ENCODE results near the gene SLIT1.

SLIT1 gene

DNA sequence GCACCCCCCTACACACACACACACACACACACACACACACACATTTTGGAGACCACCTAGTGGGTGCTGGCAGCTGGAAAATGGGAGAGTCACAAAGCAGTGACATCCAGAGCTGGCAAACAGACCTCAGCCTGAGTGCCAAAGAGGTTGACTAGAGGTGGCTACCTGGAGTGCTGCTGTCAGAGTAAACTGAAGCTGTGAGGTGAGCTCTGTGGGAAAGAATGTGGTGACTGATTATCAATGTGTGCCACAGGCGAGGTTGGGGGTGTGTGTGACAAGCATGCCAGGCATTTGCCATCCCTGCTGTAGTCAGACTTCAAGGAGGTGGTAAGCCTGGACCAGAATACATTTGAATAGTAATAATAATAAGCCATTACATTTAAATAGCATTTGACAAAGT is 120.6 kb downstream of the SLIT1 start:
- no peak for DNase-seq

DNA sequence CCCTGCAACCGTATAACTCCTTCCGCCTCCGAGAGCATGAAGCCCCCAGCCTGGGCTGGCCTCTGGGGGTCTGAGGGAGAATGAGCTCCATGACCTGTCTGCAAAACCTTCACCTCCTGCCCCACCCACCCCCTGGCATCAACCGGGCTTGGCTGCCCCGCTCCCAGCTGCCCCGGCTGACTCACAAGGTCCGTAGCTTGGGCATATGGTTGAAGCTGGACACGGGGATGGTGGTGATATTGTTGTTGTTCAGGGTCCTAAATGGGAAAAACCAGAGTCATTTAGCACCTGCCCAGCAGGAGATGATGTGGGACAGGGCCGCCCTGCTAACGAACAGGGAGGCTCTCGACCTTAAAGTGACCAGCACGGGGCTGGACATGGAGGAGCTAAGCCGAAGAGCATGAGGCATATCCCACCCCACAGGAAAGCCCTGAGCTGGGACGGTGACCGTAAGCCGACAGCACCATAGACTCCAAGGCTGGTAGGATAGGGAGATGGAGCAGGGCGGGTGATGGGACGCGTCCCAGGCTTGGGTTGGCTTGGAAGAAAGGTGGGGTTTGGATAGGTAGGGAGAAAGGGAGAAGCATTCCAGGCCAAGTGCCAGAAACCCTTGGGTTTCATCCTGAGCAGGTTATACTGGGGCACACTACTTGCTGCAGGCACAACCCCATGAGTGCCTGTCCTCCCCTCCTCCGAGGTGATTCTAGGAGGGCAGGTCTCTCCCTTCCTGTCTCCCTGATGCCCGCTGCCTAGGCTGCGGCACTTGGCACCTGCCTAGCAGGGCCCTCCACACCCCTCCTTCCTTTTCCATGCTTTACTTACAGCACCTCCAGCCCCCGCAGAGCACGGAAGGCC is 121.5 kb downstream of the SLIT1 start:
- no peak for DNase-seq

- DNase-seq: no peak
Measured at GRCh38 chr10:97063271-97063982, 122.3 kb downstream of the SLIT1 start.

GRCh38 chr10:97062456-97062855 is 123.3 kb downstream of the SLIT1 start:
- no peak for DNase-seq

- DNase-seq: no peak
Measured at GRCh38 chr10:97062046-97062445, 123.7 kb downstream of the SLIT1 start.

DNA sequence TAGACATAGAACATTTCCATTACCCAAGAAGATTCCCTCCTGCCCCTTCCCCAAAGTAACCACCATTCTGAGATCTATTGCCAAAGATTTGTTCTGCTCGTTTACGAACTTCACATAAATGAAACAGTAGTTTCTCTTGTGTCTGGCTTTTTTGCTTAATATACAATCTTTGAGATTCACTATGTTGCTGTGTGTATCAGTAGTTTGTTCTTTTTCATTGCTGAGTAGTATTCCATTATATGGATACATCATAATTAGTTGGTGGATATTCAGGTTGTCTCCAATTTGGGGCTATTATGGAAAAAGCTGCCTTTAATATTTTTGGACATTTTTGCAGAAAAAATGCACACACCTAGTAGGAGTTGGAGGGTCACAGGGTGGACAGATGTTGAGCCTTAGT is 124.3 kb downstream of the SLIT1 start:
- no peak for DNase-seq

- no peak for DNase-seq
Measured at GRCh38 chr10:97060441-97061084, 125.2 kb downstream of the SLIT1 start.

DNA sequence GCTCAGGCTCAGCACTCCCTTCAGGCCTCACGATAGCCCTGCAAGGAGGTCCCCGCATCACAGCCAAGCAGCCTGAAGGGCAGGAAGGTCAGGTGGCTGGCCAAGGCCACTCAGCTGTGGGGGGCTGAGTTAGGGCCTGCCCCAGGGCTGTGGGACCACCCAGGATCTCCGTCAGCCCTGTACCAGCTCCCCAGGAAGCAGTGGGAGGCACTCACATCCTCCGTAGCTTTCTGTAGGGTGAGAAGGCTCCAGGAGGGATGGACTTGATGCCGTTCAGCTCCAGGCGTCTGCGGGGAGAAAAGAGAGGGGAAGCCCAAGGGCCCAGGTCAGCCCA is 125.9 kb downstream of the SLIT1 start:
- no peak for DNase-seq

GRCh38 chr10:97059006-97059871 is 126.5 kb downstream of the SLIT1 start:
- peak in 32 of 51 donors; percentile 3 to 79 (median 40) for DNase-seq

- peak in 7 of 51 donors; percentile 9 to 53 (median 21) for DNase-seq
Measured at GRCh38 chr10:97058521-97058920, 127.2 kb downstream of the SLIT1 start.

DNA sequence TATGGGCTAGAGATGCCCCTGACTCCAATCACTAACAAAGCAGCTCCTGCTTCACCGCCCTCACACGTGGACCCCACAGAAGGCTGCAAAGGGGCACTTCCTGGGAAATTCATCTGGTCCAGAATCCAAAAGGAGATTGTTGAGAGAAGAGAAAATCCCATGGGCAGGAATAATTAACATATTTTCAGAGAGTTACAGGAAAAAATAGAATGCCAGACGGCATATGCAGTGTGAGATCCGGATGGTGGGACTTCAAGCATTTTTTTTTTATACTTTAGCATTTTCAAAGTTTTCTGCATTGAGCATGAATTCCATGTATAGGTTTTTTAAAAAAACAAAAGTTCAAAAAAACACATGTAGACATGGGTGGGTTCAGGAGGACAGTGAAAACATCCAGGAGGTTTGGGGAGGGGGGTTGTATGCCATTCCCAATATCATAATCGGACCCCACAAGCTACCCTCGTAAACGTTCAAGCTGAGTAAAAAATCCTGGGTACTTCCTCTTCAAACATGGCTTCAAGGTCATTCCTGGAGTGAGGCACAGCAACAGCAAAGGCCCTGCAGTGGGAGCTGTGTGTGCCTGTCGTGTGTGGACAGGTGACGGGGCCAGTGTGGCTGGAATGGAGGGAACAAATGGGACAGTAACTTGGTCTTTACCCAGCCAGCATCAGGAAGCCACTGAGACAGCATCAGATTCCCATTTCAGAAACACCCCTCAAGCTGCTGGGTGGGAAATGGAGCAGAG is 128.1 kb downstream of the SLIT1 start:
- DNase-seq: no peak

- DNase-seq: no peak
Measured at GRCh38 chr10:97056003-97056630, 129.6 kb downstream of the SLIT1 start.

GRCh38 chr10:97053276-97053675 is 132.5 kb downstream of the SLIT1 start:
- no peak for DNase-seq

DNA sequence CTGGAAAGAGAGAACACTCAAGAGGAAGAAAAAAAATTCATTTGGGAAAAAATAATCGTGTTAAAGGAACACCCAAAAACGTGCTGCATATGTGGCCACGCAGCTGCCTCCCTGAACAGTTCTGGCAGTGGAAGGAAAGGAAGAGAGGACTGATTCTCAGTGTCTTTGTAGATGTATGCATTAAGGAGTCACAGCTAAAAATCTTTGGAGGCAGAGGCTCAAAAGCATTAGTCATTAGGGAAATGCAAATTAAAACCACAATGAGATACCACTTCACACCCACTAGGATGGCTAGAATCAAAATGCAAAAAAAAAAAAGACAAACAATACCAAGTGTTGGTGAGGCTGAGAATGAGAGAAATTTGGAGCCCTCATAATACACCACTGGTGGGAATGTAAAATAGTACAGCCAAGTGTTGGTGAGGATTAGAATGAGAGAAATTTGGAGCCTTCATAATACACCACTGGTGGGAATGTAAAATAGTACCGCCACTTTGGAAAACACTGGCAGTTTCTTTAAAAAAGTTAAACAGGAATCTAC is 134.7 kb downstream of the SLIT1 start:
- no peak for DNase-seq

- DNase-seq: peak in 1 of 51 donors; percentile 17
Measured at GRCh38 chr10:97050205-97050745, 135.5 kb downstream of the SLIT1 start.

- no peak for DNase-seq
Measured at GRCh38 chr10:97049670-97050069, 136.1 kb downstream of the SLIT1 start.

GRCh38 chr10:97048649-97049427 is 136.9 kb downstream of the SLIT1 start:
- no peak for DNase-seq

- DNase-seq: no peak
Measured at GRCh38 chr10:97047788-97048187, 138.0 kb downstream of the SLIT1 start.
